Upper lobe of left lung (tissue), 4 donors: ENCODE measurements around the gene RPS14.

ENCODE experiments used
- CTCF ChIP-seq, 6 experiments: fragments of 450-650 bp in 4 of 6; fragments of 200-600 bp in 2 of 6; sonication (generic) in 2 of 6; IDR thresholded peaks; one replicate each; pipeline ENCODE4 v1.5.1; 2016 to 2019; ENCODE audit warnings: antibody characterized with exemption in 6 of 6
- EP300 ChIP-seq, 4 donors: sonication (generic); formaldehyde crosslinking; IDR thresholded peaks; one replicate each; pipeline ENCODE4 v1.5.1; 2017; ENCODE audit warnings: antibody characterized with exemption in 4 of 4, control low read depth in 2 of 4
- POLR2A ChIP-seq, 4 donors: fragments of 450-650 bp; IDR thresholded peaks; one replicate each; pipeline ENCODE4 v1.5.1; 2016 to 2017; ENCODE audit warnings: antibody characterized with exemption in 4 of 4, mild to moderate bottlenecking in 2 of 4

GRCh38 chr5:150491876-150492275 is 42.3 kb upstream of the RPS14 start:
- TF ChIP-seq CTCF (IDR thresholded peaks at IDR 0.05) (no peak), EP300 (IDR thresholded peaks at IDR 0.05) (no peak), POLR2A (IDR thresholded peaks at IDR 0.05) (no peak)
